ACC112 (cell line): ENCODE measurements around the gene TEPSIN.

Experiments used
- H2AFZ ChIP-seq: fragments of 200-600 bp; sonication (generic); one replicate; pipeline ENCODE4 v1.6.0; 2017; ENCODE audit warnings: antibody characterized with exemption, low read length; ENCODE audit not compliant: unreplicated experiment
- H3K27ac ChIP-seq: fragments of 200-600 bp; sonication (generic); 2 replicates; pipeline ENCODE4 v1.5.1; 2014; ENCODE audit warnings: low read depth, mild to moderate bottlenecking, antibody characterized with exemption, low read length, moderate library complexity
- H3K27me3 ChIP-seq: fragments of 200-600 bp; sonication (generic); 2 replicates; pipeline ENCODE4 v1.6.1; 2014; ENCODE audit warnings: mild to moderate bottlenecking, antibody characterized with exemption, low read length, moderate library complexity, mixed read lengths; ENCODE audit not compliant: insufficient read depth
- H3K36me3 ChIP-seq: fragments of 200-600 bp; sonication (generic); 2 replicates; pipeline ENCODE4 v1.6.1; 2016; ENCODE audit warnings: mild to moderate bottlenecking, antibody characterized with exemption, low read length, moderate library complexity, mixed read lengths; ENCODE audit not compliant: insufficient read depth
- H3K4me1 ChIP-seq: fragments of 200-600 bp; sonication (generic); one replicate; pipeline ENCODE4 v1.6.1; 2016; ENCODE audit warnings: low read length, mixed read lengths; ENCODE audit not compliant: insufficient read depth, unreplicated experiment, control insufficient read depth
- H3K4me3 ChIP-seq: fragments of 200-600 bp; sonication (generic); 2 replicates; pipeline ENCODE4 v1.5.1; 2014; ENCODE audit warnings: mild to moderate bottlenecking, low read depth, low read length
- H3K79me2 ChIP-seq: fragments of 200-600 bp; sonication (generic); one replicate; pipeline ENCODE4 v1.6.0; 2016; ENCODE audit warnings: low read length; ENCODE audit not compliant: control insufficient read depth, unreplicated experiment, insufficient read depth

The TEPSIN gene

DNA sequence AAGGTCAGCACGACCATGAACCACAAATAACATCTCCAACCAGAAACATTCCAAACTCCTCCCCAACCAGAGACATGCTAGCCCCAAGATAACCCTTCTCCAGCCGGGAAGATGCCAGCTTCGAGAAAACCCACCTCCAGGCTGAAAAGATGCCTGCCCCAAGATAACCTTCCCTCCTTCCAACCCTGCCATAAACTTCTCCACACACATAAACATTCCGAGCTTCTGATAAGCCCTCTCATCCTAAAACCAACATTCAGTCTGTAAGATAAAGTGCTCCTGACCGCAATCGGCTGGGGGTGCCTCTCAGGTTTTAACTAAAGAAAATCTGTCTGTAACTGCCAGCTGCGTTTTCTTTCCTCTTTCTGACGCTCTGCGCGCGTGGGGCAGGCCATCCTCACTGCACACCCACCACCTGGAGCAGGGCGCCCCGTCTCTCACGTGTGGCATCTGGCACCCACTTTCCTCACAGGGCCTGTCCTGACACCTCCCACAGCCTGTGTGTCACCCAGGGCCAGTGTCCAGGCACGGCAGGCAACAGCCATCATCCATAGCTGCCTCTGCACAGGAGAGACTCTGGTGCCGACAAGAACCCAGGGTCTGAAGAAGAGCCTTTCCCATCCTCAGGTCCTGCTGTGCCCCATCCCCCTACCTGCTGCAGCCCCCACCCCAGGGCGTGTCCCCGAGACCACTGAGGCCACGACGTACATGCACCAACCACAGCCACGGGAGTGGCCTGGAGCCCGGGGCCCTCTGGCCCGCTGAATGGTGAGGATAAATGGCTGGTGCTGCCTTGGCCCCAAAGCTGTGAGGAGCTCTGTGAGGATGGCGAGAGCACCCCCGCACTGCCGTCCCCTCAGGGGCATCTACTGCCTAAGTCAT lies 3.7 kb downstream of the TEPSIN start:
- Histone ChIP-seq H3K27ac (no peak overlapping the region), H3K79me2 (peaks cover 30% of the 10 kb centered on the region), H3K27me3 (no peaks in the 10 kb centered on the region), H3K4me3 (no peak overlapping the region), H3K36me3 (no peaks in the 10 kb centered on the region), H2AFZ (no peak overlapping the region), H3K4me1 (peaks cover 8% of the 10 kb centered on the region)

- Histone ChIP-seq H3K4me3 (no peak overlapping the region), H2AFZ (no peak overlapping the region), H3K27me3 (no peaks in the 10 kb centered on the region), H3K27ac (no peak overlapping the region), H3K79me2 (peaks cover 23% of the 10 kb centered on the region), H3K4me1 (peaks cover 8% of the 10 kb centered on the region), H3K36me3 (no peaks in the 10 kb centered on the region)
These were observed 4.4 kb downstream of the TEPSIN start for GRCh38 chr17:81234506-81234855.

DNA sequence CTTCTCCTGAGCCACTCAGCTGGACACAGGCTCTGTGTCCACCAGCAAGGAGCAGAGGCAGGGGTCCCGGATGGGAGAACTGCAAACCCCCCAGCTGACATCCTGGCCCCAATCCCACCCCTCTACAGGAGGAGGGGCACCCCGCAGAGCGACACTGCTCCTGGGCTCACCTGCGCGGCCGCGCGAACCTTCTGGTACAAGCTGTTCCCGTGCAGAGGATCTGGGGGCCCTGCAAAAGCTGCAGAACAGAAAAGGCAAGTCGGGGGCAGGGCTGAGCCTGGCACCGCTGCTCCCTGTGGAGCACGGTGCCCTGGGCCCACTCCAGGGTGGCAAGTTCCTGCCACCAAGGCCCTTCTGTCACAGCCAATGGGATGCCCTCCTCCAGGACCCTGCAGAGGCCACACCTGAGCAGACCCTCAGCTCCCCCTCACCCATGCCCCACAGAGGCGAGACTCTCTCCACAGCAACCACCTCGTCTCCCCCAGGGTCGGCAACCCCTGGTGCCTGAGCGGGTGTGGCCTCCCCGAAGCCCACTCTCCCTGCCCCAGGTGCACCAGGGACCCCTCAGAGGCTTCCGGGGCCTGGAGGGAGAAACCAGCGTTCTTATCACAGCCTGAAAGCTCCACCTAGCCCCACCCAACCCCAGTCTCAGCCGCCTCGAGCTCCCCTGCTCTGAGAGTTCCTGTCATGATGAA lies 4.9 kb downstream of the TEPSIN start:
- H3K27me3 ChIP-seq: no peaks in the 10 kb centered on the region
- H3K36me3 ChIP-seq: no peaks in the 10 kb centered on the region
- peaks cover 22% of the 10 kb centered on the region for H3K79me2 ChIP-seq
- no peak overlapping the region for H2AFZ ChIP-seq
- no peak overlapping the region for H3K4me3 ChIP-seq
- peaks cover 8% of the 10 kb centered on the region for H3K4me1 ChIP-seq
- H3K27ac ChIP-seq: no peak overlapping the region

DNA sequence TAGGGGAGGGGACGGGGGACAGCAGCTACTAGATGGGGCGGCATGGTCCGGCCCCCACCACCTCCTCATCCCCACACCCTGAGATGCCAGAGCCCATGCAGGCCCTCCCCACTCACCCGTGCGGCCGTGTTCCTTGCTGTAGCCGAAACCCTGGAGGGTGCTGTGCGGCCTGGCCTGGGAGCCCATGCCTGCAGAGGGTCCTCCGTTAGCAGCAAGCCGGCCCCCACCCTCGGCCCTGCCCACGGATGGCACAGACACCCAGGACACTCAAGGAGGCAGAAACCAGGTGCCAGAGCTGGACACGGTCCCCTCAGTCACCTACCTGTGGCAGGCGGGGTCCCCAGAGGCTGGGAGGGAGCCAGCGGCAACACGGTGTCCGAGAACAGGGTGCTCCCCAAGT lies 5.5 kb downstream of the TEPSIN start:
- no peaks in the 10 kb centered on the region for H3K27me3 ChIP-seq
- H3K4me1 ChIP-seq: peaks cover 8% of the 10 kb centered on the region
- no peak overlapping the region for H3K27ac ChIP-seq
- H2AFZ ChIP-seq: no peak overlapping the region
- H3K36me3 ChIP-seq: no peaks in the 10 kb centered on the region
- H3K79me2 ChIP-seq: peaks cover 19% of the 10 kb centered on the region
- no peak overlapping the region for H3K4me3 ChIP-seq

GRCh38 chr17:81232616-81233241 lies 6.1 kb downstream of the TEPSIN start:
- Histone ChIP-seq H2AFZ (no peak overlapping the region), H3K27me3 (no peaks in the 10 kb centered on the region), H3K79me2 (peaks cover 13% of the 10 kb centered on the region), H3K4me1 (peaks cover 4% of the 10 kb centered on the region), H3K4me3 (no peak overlapping the region), H3K36me3 (no peaks in the 10 kb centered on the region), H3K27ac (no peak overlapping the region)

DNA sequence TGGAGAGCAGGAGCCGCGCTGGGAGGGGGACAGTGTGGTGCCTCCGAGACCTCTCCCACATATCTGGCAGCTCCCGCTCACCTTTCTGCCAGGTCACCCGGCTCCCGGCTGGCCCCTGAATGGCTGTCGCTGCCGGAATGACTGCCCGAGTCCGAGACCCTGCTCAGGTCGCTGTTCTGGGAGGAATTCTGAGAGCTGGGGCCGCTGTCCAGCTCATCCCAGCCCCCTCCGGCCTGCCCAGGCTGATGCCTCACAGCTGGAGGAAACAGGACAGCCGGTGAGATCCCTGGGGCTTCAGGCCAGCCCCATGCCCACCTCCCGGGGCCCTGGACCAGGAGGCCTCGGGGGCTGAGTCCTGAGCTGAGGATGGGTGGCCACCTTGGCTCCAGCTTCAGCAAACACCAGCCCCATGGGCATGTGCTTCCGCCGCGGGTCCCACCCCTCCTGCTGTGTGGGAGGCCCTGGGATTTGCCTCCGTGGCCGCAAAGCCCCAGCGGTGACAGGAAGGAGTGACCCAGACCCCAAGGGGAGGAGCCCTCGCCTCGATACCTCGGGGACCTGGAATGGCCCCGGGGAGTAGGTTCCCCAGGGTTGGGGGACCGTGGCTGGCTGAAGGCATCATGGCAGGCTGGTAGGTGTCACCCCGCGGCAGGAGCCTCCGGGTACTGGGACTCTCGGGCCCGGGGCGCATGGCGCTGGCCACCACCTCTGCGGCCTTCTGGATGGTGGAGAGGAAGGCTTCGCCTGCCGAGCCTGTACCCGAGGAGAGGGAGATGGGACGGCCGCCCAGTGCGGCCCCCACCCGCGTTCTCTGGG lies 6.9 kb downstream of the TEPSIN start:
- Histone ChIP-seq H3K4me1 (no peaks in the 10 kb centered on the region), H3K4me3 (no peak overlapping the region), H3K36me3 (no peaks in the 10 kb centered on the region), H3K27me3 (no peaks in the 10 kb centered on the region), H2AFZ (no peak overlapping the region), H3K79me2 (peaks cover 6% of the 10 kb centered on the region), H3K27ac (no peak overlapping the region)

- H3K4me3 ChIP-seq: no peak overlapping the region
These were observed 7.7 kb downstream of the TEPSIN start for GRCh38 chr17:81231121-81231645.

GRCh38 chr17:81230043-81230820 lies 8.6 kb downstream of the TEPSIN start:
- no peak overlapping the region for H3K4me3 ChIP-seq
- no peaks in the 10 kb centered on the region for H3K27me3 ChIP-seq
- no peak overlapping the region for H3K27ac ChIP-seq
- no peaks in the 10 kb centered on the region for H3K36me3 ChIP-seq
- no peak overlapping the region for H2AFZ ChIP-seq
- H3K79me2 ChIP-seq: no peaks in the 10 kb centered on the region
- H3K4me1 ChIP-seq: no peaks in the 10 kb centered on the region

More at GRCh38 chr17:81231121-81231645, 7.7 kb downstream of the TEPSIN start:
- peaks cover 2% of the 10 kb centered on the region for H3K79me2 ChIP-seq
- H3K4me1 ChIP-seq: no peaks in the 10 kb centered on the region
- no peak overlapping the region for H2AFZ ChIP-seq
- no peak overlapping the region for H3K27ac ChIP-seq
- H3K36me3 ChIP-seq: no peaks in the 10 kb centered on the region
- no peaks in the 10 kb centered on the region for H3K27me3 ChIP-seq

DNA sequence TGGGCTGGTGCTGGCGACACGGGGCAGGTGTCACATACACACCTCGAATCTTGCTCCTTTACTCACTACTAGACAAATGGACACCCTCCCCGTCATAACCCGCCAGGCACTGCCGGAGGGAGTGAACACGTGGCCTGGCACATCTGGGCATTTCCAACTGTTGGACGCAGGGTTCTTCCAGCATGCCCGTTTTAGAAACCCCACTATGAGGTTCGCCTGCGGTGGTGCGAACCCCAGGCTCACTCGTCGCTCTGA lies 9.3 kb downstream of the TEPSIN start:
- H3K4me1 ChIP-seq: no peaks in the 10 kb centered on the region
- H3K36me3 ChIP-seq: no peaks in the 10 kb centered on the region
- no peaks in the 10 kb centered on the region for H3K79me2 ChIP-seq
- H3K4me3 ChIP-seq: no peak overlapping the region
- H3K27ac ChIP-seq: no peak overlapping the region
- H3K27me3 ChIP-seq: no peaks in the 10 kb centered on the region
- no peak overlapping the region for H2AFZ ChIP-seq
